ENCODE results near the gene SERPINB2. TPM values are rescaled to one million over a fixed set of nuclear protein-coding genes. Genes with fewer than 3 reads are reported as not detected.

Gene SERPINB2
- total RNA-seq, 1 donor = 0.72 TPM

DNA sequence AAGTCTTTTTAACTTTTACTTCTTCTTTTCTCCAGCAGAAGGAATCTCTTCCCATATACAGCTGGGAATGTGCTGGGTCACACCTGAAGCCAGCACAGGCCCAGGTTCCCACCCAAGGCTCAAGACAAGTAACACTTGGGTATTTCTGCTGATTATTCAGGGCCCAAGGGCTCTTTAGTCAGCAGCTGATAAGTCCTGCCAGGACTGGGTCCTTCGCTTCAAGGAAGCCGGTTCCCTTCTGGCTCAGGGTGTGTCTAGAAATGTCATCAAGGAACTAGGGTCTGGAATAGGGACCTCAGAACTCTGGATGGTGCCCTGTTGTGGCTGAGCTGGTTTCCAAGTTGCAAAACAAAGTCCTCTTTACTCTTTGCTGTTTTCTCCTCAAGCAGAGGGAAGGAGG, 27.0 kb upstream of the SERPINB2 start:
- DNase-seq (ENCODE audit: insufficient read length, low spot score, missing footprints) = no peak
- Histone ChIP-seq H3K9me3 (ENCODE audit: low read depth, low read length) (no peaks in the 10 kb centered on the region), H3K27ac (ENCODE audit: low read depth, low read length) (no peak overlapping the region), H4K20me1 (ENCODE audit: insufficient read depth, low read length) (no peaks in the 10 kb centered on the region), H3K36me3 (ENCODE audit: insufficient read depth, low read length) (no peaks in the 10 kb centered on the region), H3K79me2 (ENCODE audit: insufficient read depth, low read length) (no peaks in the 10 kb centered on the region), H3K4me3 (ENCODE audit: insufficient read depth, low read length) (no peak overlapping the region), H3K27me3 (ENCODE audit: insufficient read depth, low read length) (peaks cover 2% of the 10 kb centered on the region), H2AFZ (ENCODE audit: low read length) (no peak overlapping the region), H3K4me2 (ENCODE audit: insufficient read depth, low read length) (no peak overlapping the region), H3K4me1 (ENCODE audit: insufficient read depth, low read length) (no peaks in the 10 kb centered on the region)
- TF ChIP-seq, protein P1, sequence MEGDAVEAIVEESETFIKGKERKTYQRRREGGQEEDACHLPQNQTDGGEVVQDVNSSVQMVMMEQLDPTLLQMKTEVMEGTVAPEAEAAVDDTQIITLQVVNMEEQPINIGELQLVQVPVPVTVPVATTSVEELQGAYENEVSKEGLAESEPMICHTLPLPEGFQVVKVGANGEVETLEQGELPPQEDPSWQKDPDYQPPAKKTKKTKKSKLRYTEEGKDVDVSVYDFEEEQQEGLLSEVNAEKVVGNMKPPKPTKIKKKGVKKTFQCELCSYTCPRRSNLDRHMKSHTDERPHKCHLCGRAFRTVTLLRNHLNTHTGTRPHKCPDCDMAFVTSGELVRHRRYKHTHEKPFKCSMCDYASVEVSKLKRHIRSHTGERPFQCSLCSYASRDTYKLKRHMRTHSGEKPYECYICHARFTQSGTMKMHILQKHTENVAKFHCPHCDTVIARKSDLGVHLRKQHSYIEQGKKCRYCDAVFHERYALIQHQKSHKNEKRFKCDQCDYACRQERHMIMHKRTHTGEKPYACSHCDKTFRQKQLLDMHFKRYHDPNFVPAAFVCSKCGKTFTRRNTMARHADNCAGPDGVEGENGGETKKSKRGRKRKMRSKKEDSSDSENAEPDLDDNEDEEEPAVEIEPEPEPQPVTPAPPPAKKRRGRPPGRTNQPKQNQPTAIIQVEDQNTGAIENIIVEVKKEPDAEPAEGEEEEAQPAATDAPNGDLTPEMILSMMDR (IDR thresholded peaks at IDR 0.05; ENCODE audit: extremely low read depth, low read depth, low read length) = no peak

GRCh38 chr18:63867368-63868125, 20.0 kb upstream of the SERPINB2 start:
- Histone ChIP-seq H3K4me3 (ENCODE audit: insufficient read depth, low read length) (no peak overlapping the region), H3K36me3 (ENCODE audit: insufficient read depth, low read length) (no peaks in the 10 kb centered on the region), H4K20me1 (ENCODE audit: insufficient read depth, low read length) (no peaks in the 10 kb centered on the region), H2AFZ (ENCODE audit: low read length) (no peak overlapping the region), H3K9me3 (ENCODE audit: low read depth, low read length) (no peaks in the 10 kb centered on the region), H3K79me2 (ENCODE audit: insufficient read depth, low read length) (no peaks in the 10 kb centered on the region), H3K27me3 (ENCODE audit: insufficient read depth, low read length) (no peaks in the 10 kb centered on the region), H3K4me1 (ENCODE audit: insufficient read depth, low read length) (peaks cover 3% of the 10 kb centered on the region), H3K27ac (ENCODE audit: low read depth, low read length) (no peak overlapping the region), H3K4me2 (ENCODE audit: insufficient read depth, low read length) (no peak overlapping the region)
- TF ChIP-seq, protein P1 (IDR thresholded peaks at IDR 0.05; ENCODE audit: extremely low read depth, low read depth, low read length) = no peak
- no peak for DNase-seq (ENCODE audit: insufficient read length, low spot score, missing footprints)

GRCh38 chr18:63868546-63868945, 19.0 kb upstream of the SERPINB2 start:
- no peak overlapping the region for H2AFZ ChIP-seq (ENCODE audit: low read length)
- H3K4me1 ChIP-seq (ENCODE audit: insufficient read depth, low read length) = peaks cover 3% of the 10 kb centered on the region
- no peaks in the 10 kb centered on the region for H3K36me3 ChIP-seq (ENCODE audit: insufficient read depth, low read length)
- TF ChIP-seq, protein P1 (IDR thresholded peaks at IDR 0.05; ENCODE audit: extremely low read depth, low read depth, low read length) = no peak
- H3K4me2 ChIP-seq (ENCODE audit: insufficient read depth, low read length) = no peak overlapping the region
- H3K9me3 ChIP-seq (ENCODE audit: low read depth, low read length) = no peaks in the 10 kb centered on the region
- H3K79me2 ChIP-seq (ENCODE audit: insufficient read depth, low read length) = no peaks in the 10 kb centered on the region
- H4K20me1 ChIP-seq (ENCODE audit: insufficient read depth, low read length) = no peaks in the 10 kb centered on the region
- no peak overlapping the region for H3K4me3 ChIP-seq (ENCODE audit: insufficient read depth, low read length)
- no peak for DNase-seq (ENCODE audit: insufficient read length, low spot score, missing footprints)
- no peaks in the 10 kb centered on the region for H3K27me3 ChIP-seq (ENCODE audit: insufficient read depth, low read length)
- no peak overlapping the region for H3K27ac ChIP-seq (ENCODE audit: low read depth, low read length)

DNA sequence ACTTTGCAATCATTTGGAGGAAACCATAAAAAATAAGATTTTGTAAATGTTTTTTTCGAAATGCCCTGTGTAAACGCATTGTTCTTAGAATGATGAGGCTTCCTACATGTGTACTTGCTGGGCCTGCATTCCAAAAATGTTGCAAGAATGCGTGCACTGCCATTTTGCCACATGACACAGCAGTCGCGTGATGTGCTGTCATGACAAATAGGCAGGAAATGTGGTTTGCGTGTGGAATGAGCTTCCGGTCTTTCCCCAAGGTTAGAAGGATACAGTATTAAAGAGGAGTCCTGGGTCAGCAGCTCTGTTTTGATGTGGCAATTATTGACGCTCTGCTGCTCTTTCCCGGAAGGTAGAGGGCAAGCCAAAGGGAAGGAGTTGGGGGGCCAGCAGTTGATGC, 18.1 kb upstream of the SERPINB2 start:
- H3K27ac ChIP-seq (ENCODE audit: low read depth, low read length) = peak overlapping the region; percentile 44
- no peak for DNase-seq (ENCODE audit: insufficient read length, low spot score, missing footprints)
- no peak overlapping the region for H3K4me2 ChIP-seq (ENCODE audit: insufficient read depth, low read length)
- no peaks in the 10 kb centered on the region for H3K9me3 ChIP-seq (ENCODE audit: low read depth, low read length)
- H3K4me1 ChIP-seq (ENCODE audit: insufficient read depth, low read length) = peaks cover 3% of the 10 kb centered on the region
- TF ChIP-seq, protein P1 (IDR thresholded peaks at IDR 0.05; ENCODE audit: extremely low read depth, low read depth, low read length) = no peak
- no peaks in the 10 kb centered on the region for H4K20me1 ChIP-seq (ENCODE audit: insufficient read depth, low read length)
- H3K79me2 ChIP-seq (ENCODE audit: insufficient read depth, low read length) = no peaks in the 10 kb centered on the region
- H2AFZ ChIP-seq (ENCODE audit: low read length) = no peak overlapping the region
- H3K36me3 ChIP-seq (ENCODE audit: insufficient read depth, low read length) = no peaks in the 10 kb centered on the region
- no peak overlapping the region for H3K4me3 ChIP-seq (ENCODE audit: insufficient read depth, low read length)
- no peaks in the 10 kb centered on the region for H3K27me3 ChIP-seq (ENCODE audit: insufficient read depth, low read length)
